Amniotic stem cell (primary cell): ENCODE data around the gene RBM23.

Experiments
- DNase-seq: peaks from one replicate; lab custom pipeline; 2025; lab: John Stamatoyannopoulos, UW

RBM23 gene

DNA sequence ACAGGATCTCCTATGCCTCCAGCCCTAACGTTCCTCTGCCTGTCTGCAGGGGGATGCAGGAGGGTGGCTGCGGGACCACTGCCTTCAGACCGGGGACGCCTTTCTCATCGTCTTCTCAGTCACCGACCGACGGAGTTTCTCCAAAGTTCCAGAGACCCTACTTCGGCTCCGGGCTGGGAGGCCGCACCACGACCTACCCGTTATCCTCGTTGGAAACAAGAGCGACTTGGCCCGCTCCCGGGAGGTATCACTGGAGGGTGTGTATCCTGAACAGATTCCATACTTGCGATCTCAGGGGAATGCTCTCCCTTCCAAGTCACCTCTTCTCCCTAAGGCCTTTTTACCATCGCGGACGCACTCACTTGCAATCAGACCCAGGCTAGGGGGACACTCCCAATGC, 33.0 kb downstream of the RBM23 start:
- DNase-seq, result no peak

DNA sequence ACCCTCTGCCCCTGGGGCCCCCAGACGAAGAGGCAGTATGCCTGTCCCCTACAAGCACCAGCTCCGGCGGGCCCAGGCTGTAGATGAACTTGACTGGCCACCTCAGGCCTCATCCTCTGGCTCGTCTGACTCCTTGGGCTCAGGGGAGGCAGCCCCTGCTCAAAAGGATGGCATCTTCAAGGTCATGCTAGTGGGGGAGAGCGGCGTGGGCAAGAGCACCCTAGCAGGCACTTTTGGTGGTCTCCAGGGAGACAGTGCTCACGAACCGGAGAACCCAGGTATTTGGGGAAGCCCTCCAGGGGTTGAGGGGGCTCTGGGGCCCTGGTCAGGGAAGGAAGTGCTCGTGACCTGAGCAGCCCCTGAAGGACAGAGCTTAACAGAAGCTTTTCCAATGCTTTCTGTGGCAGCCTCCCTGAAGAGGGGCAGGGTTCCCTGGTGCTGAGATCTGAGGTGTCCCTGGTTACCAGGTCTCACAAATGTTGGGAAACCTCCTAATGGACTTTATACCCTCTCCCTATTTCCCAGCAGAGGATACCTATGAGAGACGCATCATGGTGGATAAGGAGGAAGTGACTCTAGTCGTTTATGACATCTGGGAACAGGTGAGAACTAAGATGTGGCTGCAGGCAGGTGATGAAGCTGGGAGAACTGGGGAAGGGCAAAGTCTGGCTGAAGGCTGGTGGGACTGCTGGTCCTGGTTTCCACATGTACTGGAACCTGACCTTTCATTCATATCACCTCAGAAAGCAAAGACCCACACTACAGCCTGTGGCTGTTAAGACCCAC, 34.0 kb downstream of the RBM23 start:
- no peak for DNase-seq

DNA sequence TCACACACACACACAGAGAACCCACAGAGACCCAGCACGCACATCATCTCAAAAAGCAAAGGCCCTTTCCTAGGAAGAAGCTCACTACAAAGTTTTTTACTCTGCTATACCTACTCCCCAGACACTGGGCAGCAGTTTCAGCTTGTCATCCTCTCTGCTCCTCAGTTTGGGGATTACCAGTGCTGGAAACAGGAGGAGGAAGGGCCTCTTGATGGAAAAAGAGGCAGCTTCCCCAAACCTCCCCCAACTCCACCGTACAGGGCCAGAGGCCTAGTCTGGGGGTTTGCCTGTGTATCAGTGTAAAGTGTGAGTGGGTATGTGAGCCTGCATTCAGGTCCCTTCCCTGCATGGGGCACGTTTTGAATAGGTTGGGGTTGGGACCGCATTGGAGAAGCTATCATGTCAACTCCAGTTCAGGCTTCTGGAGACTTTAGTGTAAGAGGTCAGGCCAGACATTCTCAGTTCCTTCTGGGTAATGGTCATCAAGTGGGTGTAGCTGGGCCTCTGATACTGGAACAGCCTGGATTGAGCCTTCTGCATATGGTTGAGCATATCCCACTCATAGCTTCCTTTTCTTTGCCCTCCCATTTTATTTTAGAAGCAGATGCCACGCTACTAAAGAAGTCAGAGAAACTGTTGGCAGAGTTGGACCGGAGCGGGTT, 34.7 kb downstream of the RBM23 start:
- DNase-seq, result no peak

DNA sequence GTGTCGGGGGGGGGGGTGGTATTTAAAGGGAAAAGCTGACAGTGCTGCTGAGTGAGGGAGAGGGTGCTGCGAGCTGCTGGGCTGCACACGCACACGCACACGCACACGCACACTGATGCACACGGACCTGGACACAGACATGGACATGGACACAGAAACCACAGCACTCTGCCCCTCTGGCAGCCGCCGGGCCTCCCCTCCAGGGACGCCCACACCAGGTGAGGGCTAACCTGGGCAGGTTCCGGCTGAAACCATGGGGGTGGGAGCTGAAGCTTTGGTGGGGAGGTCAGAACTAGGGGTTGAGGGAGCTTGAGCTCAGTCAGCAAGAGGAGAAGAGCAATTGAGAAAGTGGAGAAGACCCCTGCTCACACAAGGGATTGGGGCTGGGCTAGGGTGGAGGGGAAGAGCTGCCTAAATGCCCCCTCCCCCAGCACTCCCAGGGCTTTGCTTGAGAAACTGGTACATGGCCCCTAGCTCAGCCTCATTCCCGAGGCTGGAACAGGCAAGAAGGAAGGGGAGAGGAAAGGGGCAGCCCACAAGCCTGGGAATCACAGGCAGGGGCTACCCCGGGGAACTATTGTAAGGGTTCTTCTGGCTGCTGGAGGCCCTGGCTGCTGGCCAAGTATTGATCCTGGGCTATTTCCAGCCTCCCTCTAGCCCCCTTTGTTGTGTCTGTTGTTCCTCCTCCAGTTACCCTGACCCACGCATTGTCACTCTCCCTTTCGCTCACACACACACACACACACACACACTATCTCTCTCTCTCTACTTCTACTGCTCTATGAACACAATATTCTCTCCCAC, 35.6 kb downstream of the RBM23 start, which contains the start of gene REM2:
Gene REM2, plus strand, starts transcription at position 50 of the 804 bp plus-strand sequence. Its CDS starts 66 bp downstream, at position 116.
- DNase-seq, result no peak

DNA sequence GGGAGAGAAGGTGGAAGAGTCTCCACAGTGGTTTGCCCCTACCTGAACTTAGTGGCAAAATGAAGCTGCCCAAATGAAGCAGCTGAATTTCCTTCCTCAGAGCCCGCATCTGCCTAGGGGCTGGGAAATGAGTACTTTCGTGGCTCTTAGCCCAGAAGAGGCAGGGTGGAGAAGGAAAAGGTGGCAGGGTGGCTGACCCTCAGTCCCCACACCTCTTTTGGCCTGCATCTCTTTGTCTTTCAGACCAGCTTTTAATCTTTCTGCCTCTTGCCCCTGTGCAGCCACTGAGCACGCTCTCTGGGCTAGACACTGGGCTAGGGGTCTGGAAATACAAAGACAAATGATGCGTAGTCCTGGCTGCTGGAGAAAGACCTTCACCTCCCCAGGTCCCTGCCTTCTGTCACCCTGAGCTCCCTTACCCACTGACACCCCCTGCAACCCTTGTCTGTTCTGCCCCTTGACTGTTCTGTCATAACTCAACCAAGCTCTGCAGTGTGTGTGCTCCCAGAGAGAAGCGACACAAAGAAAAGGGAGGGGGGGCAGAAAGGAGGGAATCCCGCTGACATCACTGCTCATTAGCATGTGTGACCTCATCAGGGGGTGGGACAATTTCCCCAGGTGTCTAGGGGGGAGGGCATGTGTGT, 36.3 kb downstream of the RBM23 start:
- DNase-seq, result no peak

DNA sequence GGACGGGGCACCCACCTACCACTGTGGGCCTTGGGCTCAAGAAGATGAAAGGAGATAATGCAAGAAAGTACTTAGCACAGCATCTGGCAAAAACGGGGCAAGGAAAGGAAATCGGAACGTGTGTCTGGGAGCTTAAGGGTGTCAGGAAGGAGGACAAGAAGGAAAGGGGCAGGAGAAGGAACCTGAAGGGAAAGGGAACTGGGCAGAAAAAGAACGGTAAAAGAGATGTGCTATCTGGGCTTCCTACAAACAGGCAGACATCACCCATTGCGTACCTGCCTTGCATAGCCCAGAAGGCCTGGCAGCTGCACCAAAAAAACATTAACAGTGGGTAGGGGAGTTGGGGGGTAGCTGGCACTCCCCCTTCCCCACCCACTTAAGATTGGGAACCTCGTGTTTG, 36.9 kb downstream of the RBM23 start:
- DNase-seq, result no peak

DNA sequence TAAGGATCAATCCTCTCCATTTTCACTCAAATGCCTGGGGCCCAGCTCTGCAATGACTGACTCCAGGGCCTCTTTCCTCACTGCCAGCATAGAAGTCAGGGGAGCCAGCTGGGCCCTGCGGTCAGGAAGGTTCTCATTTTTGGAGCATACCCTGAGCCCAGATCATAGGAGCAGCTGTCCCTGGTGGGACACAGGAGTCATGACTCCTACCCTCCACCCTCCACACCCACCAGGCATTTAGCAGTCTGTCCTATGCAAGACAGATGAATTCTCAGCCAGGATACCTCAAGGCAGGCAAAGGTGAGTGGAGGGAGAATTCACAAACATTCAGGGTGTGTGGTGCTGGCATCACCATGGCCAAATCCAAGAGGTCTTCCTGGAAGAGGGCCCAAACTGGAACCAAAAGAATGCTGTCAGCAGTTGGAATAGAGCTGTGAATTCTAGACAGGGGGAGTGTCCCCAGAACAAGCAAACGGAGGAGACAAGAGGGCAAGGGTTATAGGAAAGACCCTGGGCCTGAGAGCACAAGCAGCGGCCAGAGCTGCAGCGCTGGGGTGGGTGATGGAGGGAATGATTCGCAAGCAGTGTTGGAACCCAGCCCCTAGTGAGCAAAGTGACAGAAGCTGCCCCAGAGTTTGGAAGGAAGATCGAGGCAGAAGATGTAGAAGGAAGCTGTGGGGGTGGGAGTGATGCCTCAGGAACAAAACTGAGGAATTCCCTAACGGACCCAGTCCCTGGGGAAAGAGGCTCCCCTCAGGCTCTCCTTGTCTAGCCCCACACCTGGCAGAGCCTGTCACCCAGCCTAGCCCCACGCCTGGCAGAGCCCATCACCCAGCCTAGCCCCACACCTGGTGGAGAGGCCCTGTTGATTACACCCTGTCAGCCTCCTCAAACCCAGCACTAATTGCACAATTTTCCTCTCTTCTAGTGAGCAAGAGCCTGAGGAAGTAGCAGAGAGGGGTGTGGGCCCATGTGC, 40.4 kb downstream of the RBM23 start:
- no peak for DNase-seq

DNA sequence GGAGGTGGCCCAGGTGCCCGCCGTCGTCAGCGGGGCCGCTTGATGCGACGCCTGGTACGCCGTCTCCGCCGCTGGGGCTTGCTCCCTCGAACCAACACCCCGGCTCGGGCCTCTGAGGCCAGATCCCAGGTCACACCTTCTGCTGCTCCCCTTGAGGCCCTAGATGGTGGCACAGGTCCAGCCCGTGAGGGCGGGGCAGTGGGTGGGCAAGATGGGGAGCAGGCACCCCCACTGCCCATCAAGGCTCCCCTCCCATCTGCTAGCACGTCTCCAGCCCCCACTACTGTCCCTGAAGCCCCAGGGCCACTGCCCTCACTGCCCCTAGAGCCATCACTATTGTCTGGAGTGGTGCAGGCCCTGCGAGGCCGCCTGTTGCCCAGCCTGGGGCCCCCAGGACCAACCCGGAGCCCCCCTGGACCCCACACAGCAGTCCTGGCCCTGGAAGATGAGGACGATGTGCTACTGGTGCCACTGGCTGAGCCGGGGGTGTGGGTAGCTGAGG, 41.9 kb downstream of the RBM23 start:
- DNase-seq, result no peak

DNA sequence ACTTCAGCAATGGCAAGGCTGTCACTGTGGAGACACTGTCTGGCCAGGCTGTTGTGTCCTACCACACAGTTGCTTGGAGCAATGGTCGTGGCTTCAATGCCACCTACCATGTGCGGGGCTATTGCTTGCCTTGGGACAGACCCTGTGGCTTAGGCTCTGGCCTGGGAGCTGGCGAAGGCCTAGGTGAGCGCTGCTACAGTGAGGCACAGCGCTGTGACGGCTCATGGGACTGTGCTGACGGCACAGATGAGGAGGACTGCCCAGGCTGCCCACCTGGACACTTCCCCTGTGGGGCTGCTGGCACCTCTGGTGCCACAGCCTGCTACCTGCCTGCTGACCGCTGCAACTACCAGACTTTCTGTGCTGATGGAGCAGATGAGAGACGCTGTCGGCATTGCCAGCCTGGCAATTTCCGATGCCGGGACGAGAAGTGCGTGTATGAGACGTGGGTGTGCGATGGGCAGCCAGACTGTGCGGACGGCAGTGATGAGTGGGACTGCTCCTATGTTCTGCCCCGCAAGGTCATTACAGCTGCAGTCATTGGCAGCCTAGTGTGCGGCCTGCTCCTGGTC, 43.1 kb downstream of the RBM23 start:
- no peak for DNase-seq

DNA sequence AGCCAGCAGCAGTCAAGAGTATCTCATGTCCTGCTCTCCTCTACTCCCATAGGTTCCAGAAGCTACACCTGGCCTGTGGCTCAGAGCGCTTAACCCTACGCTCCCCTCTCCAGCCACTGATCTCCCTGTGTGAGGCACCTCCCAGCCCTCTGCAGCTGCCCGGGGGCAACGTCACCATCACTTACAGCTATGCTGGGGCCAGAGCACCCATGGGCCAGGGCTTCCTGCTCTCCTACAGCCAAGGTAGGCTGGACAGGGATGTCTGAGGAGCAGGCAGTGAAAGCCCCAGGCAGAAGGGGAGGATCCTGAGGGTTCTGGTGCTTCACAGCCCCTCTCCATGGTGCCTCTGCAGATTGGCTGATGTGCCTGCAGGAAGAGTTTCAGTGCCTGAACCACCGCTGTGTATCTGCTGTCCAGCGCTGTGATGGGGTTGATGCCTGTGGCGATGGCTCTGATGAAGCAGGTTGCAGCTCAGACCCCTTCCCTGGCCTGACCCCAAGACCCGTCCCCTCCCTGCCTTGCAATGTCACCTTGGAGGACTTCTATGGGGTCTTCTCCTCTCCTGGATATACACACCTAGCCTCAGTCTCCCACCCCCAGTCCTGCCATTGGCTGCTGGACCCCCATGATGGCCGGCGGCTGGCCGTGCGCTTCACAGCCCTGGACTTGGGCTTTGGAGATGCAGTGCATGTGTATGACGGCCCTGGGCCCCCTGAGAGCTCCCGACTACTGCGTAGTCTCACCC, 43.8 kb downstream of the RBM23 start:
- DNase-seq, result no peak

DNA sequence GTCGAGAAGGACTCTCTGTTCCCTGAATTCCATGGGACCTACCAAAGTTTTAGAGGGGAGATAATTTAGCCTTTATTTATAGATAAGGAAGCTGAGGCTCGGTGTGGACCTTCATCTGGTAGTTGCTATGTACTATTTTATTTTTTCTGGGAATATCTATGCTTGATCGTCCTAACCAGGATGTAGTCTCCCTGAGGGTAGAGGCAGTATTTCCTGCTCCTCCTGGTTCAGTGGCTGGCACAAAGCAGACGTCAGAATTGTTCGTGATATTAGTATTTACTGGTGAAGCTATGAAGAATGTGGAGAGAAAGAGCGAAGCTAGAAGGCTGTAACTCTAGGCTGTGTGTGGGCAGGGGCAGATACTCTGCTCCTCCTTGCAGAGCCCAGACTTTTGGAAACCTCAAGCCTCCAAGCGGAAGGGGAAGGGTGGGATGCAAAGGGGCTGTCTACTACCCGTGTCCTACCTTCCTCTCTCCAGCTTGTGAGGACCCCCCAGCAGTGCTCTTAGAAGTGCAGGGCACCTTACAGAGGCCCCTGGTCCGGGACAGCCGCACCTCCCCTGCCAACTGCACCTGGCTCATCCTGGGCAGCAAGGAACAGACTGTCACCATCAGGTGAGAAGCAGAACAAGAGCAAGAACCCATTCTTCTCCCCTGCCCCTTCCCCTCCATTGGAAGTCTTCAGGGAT, 46.0 kb downstream of the RBM23 start:
- DNase-seq, result no peak

DNA sequence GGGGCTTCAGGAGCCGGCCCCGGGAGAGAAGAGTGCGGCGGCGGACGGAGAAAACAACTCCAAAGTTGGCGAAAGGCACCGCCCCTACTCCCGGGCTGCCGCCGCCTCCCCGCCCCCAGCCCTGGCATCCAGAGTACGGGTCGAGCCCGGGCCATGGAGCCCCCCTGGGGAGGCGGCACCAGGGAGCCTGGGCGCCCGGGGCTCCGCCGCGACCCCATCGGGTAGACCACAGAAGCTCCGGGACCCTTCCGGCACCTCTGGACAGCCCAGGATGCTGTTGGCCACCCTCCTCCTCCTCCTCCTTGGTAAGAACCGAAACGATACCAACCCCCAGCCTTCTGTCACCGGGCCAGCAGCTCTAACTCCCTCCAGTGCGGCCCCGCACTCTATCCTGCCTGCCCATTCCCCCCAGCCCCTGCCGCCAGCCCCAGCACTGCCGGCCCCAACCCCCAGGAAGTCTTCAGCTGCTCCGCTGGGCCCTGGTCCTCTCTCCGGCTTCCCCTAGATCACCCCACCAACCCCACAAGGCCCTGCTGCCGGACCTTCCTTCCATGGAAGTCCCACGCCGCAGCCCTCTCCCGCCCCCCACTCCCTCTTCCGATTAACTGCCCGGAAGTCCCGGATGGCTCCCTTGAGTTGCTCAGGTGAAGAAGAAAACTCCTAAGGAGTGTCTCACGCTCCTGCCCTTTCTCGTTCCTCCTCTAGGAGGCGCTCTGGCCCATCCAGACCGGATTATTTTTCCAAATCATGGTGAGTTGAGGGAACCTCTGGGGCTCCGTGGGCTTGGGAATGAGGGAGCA, 46.7 kb downstream of the RBM23 start:
- DNase-seq, result peak; percentile 53

DNA sequence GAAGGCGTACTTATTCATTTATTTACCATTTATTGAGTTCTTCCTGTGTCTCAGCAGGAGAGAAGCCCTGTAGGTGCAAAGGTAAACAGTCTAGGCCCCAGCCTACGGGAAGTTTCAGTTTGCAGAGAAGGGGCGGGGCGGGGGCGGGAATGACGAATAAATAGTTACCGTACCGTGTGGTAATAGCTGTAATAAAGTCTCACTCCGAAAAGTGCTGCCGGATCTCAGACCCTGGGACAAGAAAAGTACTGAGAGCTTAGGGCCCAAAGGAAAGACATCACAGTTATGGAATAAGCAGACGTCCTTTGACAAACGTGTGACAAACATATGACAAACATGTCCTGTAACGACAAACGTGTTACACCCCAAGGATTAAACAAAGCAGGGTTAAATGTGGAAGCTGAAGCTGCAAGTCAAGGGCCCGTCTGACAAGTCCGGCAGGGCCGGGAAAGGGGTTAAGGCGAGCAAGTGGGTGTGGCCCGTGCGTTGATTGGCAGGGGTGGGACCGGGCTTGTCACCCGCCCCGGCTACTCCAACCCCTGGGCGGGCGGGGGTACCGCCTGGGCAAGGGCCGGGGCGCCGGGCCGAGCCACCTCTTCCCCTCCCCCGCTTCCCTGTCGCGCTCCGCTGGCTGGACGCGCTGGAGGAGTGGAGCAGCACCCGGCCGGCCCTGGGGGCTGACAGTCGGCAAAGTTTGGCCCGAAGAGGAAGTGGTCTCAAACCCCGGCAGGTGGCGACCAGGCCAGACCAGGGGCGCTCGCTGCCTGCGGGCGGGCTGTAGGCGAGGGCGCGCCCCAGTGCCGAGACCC, 47.5 kb downstream of the RBM23 start, which contains the start of gene LRP10:
Gene LRP10, plus strand, starts transcription at position 517 of the 809 bp plus-strand sequence. CDS start 564 bp downstream, outside the sequence.
- peak; percentile 70 for DNase-seq

DNA sequence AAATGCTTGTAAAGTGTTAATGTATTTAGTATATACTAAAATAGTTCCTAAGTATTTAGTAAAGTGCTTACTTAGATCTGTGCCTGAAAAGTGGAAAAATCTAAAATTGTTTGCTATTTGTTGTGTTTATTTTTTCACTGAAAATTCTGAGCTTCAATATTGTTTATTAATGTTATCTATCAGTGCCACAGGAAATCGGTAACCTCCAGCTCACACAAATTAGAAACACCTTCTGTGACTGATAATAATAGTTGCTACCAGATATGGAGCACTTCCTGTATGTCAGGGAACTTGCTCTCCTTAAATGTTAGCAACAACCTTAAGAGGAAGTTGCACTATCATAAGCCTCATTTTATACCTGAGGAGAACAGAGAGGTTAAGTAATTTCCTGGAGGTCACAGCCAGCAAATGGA, 48.1 kb downstream of the RBM23 start:
- no peak for DNase-seq

DNA sequence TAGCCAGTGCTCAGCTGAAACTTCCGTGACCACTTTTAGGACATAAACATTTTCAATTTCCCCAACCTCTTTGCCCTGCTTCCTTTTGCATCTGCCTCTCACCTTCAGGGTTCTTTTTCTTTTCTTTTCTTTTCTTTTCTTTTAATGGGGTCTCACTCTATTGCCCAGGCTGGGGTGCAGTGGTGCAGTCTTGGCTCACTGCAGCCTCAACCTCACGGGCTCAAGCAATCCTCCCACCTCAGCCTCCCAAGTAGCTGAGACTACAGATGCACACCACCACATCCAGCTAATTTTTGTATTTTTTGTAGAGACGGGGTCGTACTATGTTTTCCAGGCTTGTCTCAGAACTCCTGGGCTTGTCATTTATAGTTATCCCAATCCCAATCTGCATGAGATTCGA, 52.1 kb downstream of the RBM23 start:
- no peak for DNase-seq

DNA sequence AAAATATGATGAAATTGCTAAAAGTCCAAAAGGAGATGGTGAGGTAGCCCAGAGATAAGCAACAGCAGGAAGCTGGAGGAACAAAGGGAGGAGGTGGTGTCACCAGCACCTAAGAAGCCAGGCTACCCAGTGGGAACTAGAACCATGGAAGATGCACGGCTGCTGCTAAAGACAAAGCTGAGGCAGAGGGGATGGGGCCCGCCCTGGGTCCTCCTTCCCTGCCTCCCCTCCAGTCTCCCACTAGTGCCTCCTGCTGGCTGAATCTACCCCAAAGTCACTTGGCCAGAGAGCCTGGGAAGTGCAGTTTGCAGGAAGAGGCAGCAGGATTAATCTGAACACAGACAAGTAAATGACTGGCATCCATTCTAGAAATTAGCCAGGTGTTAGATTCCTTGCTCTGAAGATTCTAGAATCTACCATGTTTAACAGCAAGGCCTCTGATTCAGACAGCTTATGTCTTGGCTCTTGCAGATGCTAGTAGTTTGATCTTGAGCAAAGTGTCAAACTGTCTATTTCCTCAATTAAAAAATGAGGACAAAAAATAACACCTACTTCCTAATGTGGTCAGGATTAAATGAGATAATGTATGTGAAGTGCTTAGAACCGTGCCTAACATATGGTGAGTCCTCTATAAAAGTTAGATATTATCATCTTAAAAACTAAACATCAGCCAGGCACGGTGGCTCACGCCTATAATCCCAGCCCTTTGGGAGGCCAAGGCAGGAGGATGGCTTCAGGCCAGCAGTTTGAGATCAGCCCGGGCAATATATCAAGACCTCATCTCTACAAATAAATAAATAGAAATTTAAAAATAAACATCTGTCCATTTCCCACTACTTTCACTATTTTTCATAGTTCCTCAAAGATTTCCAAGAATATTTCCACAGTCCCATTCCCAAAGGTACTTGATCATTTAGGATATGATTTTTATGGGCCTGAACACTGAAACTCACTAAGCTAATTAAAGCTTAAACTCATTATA, 53.2 kb downstream of the RBM23 start:
- DNase-seq, result no peak
